ENCODE results near the gene KRTAP5-9.
"Not testable (repeated sequence)": the region's sequence is repeated elsewhere in the genome, so short reads cannot be mapped to it uniquely, and the experiment has no call there.

DNA sequence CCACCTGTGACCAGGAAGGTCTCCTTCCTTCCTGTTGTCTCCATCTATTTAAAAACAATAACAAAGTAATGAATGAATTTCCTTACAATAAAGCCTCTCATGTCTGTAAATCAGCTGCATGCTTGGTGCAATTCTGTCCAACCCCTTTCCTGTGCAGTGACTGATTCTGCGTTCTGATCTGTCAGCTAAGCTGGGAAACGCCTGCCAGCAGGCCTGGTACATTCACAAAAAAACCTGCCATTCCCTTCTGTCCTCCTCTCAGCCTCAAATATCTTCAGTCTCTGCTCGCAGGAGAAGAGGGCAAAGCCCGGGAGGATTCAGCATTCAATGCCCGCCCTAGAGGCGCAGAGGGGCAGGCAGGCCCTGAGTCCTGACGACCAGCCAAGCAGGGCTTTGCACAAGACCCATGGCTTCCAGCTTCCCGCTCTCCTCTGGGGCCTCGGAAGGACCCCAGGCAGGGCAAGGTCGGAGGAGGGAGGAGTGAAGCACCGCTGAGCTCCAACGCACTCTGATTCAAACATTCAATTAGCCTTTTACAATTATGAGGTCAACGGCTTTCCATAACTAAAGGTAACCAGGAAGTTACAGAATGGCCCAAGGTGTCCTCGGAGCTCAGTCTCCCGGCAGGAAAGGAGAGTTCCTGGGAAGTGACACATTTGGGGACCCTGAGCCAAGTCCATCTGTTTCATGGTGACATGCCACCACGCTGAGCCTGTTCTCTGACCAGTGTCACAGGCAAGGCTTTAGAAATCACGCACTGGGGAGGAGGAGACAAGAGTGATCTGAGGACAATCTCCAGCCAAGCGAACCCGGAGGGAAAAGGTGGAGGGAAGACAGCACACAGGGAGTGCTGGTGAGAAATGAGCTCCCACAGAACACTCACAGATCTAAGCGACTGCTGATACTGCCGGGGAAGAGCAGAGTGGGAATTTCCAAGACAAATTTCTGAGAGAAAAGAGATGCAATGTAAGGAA, 18.7 kb downstream of the KRTAP5-9 start:
- not testable (repeated sequence) for TF ChIP-seq RAD21 (IDR thresholded peaks at IDR 0.05); TAF1 (conservative IDR thresholded peaks at IDR 0.05); CTCF (IDR thresholded peaks at IDR 0.05; ENCODE audit: low read depth, low read length, missing input control); NR2F2 (IDR thresholded peaks at IDR 0.05); YY1 (IDR thresholded peaks at IDR 0.05)

Data from liver (tissue), 3 donors.